BLaER1 treated with 17β-estradiol and CSF1 and Interleukin-3, amounts not matched to agents 10 nM and 100 nM (cell line): Measurements from ENCODE around the gene BLOC1S4.

ENCODE experiments used
- H3K27ac ChIP-seq, 11 experiments: shearing (Covaris generic); formaldehyde crosslinking; 2 replicates each; pipeline ENCODE4 v1.8.1; 2022
- H3K27me3 ChIP-seq, 11 experiments: shearing (Covaris generic); formaldehyde crosslinking; 2 replicates each; pipeline ENCODE4 v1.8.1; 2022
- H3K36me3 ChIP-seq, 11 experiments: shearing (Covaris generic); formaldehyde crosslinking; 2 replicates each; pipeline ENCODE4 v1.8.1; 2022
- H3K4me1 ChIP-seq, 10 experiments: shearing (Covaris generic); formaldehyde crosslinking; 2 replicates each; pipeline ENCODE4 v1.8.1; 2022
- H3K4me2 ChIP-seq, 11 experiments: shearing (Covaris generic); formaldehyde crosslinking; 2 replicates each; pipeline ENCODE4 v1.8.1; 2022
- H3K4me3 ChIP-seq, 10 experiments: shearing (Covaris generic); formaldehyde crosslinking; 2 replicates each; pipeline ENCODE4 v1.8.1; 2022
- H3K9ac ChIP-seq, 11 experiments: shearing (Covaris generic); formaldehyde crosslinking; 2 replicates each; pipeline ENCODE4 v1.8.1; 2022
- H3K9me3 ChIP-seq, 11 experiments: shearing (Covaris generic); formaldehyde crosslinking; replicated peaks in 1 of 11; 2 replicates each; pipeline ENCODE4 v1.8.1; 2022
- H4K20me1 ChIP-seq, 11 experiments: shearing (Covaris generic); formaldehyde crosslinking; 2 replicates each; pipeline ENCODE4 v1.8.1; 2022
- Cebpa-rat ChIP-seq, 11 experiments: shearing (Covaris generic); IDR thresholded peaks; 2 replicates each; pipeline ENCODE4 v1.8.1; 2022

Gene BLOC1S4

GRCh38 chr4:6687947-6688878 is 27.8 kb upstream of the BLOC1S4 start:
- Histone ChIP-seq H3K4me1 (peaks cover 43 to 58% (median 55%) of the 10 kb centered on the region in 10 experiments), H3K9me3 (peaks cover 0 to 5% (median 0%) of the 10 kb centered on the region in 11 experiments; a peak in 2 of 22 replicates), H3K36me3 (no peaks in the 10 kb centered on the region), H3K9ac (peak overlapping the region in 8 of 11 experiments; percentile 6 to 72 (median 63); a peak in 13 of 22 replicates), H3K4me3 (peak overlapping the region in 1 of 10 experiments; percentile 40; a peak in 1 of 20 replicates), H3K27ac (peak overlapping the region in 9 of 11 experiments; percentile 40 to 82 (median 69); a peak in 17 of 22 replicates), H3K4me2 (peak overlapping the region; percentile 72 to 92 (median 88)), H3K27me3 (no peaks in the 10 kb centered on the region), H4K20me1 (peaks cover 0 to 11% (median 0%) of the 10 kb centered on the region in 11 experiments; a peak in 3 of 22 replicates)
- TF ChIP-seq Cebpa-rat (IDR thresholded peaks at IDR 0.05) = no peak

- Histone ChIP-seq H4K20me1 (peaks cover 0 to 11% (median 0%) of the 10 kb centered on the region in 11 experiments; a peak in 3 of 22 replicates), H3K9ac (peak overlapping the region in 10 of 11 experiments; percentile 6 to 72 (median 62); a peak in 18 of 22 replicates), H3K27me3 (no peaks in the 10 kb centered on the region), H3K36me3 (no peaks in the 10 kb centered on the region), H3K9me3 (peaks cover 0 to 5% (median 0%) of the 10 kb centered on the region in 11 experiments; a peak in 2 of 22 replicates), H3K27ac (peak overlapping the region in 10 of 11 experiments; percentile 7 to 82 (median 68); a peak in 19 of 22 replicates), H3K4me1 (peaks cover 51 to 65% (median 63%) of the 10 kb centered on the region in 10 experiments), H3K4me3 (peak overlapping the region in 4 of 10 experiments; percentile 19 to 40 (median 22); a peak in 4 of 20 replicates), H3K4me2 (peak overlapping the region; percentile 72 to 92 (median 88))
- TF ChIP-seq Cebpa-rat (IDR thresholded peaks at IDR 0.05) = no peak
These were observed 27.0 kb upstream of the BLOC1S4 start for GRCh38 chr4:6688879-6689505.

- peak overlapping the region; percentile 72 to 92 (median 88) for H3K4me2 ChIP-seq
- H3K9ac ChIP-seq = peak overlapping the region in 10 of 11 experiments; percentile 6 to 72 (median 62); a peak in 17 of 22 replicates
- no peaks in the 10 kb centered on the region for H3K36me3 ChIP-seq
- no peak for TF ChIP-seq Cebpa-rat (IDR thresholded peaks at IDR 0.05)
- peak overlapping the region in 10 of 11 experiments; percentile 7 to 82 (median 68); a peak in 19 of 22 replicates for H3K27ac ChIP-seq
- H3K4me3 ChIP-seq = peak overlapping the region in 4 of 10 experiments; percentile 19 to 40 (median 22); a peak in 3 of 20 replicates
- H3K27me3 ChIP-seq = no peaks in the 10 kb centered on the region
- peaks cover 0 to 11% (median 0%) of the 10 kb centered on the region in 11 experiments; a peak in 3 of 22 replicates for H4K20me1 ChIP-seq
- H3K9me3 ChIP-seq = peaks cover 0 to 5% (median 0%) of the 10 kb centered on the region in 11 experiments; a peak in 2 of 22 replicates
- peaks cover 56 to 70% (median 68%) of the 10 kb centered on the region in 10 experiments for H3K4me1 ChIP-seq
These were observed 26.4 kb upstream of the BLOC1S4 start for GRCh38 chr4:6689506-6689960.

GRCh38 chr4:6692379-6692778 is 23.6 kb upstream of the BLOC1S4 start:
- Histone ChIP-seq H3K9ac (peak overlapping the region in 5 of 11 experiments; percentile 2 to 57 (median 24); a peak in 5 of 22 replicates), H3K27ac (peak overlapping the region in 9 of 11 experiments; percentile 67 to 83 (median 73); a peak in 16 of 22 replicates), H3K4me3 (no peak overlapping the region), H3K9me3 (no peaks in the 10 kb centered on the region; a peak in 1 of 22 replicates), H3K4me1 (peaks cover 85 to 98% (median 95%) of the 10 kb centered on the region in 10 experiments), H4K20me1 (peaks cover 0 to 11% (median 0%) of the 10 kb centered on the region in 11 experiments; a peak in 4 of 22 replicates), H3K36me3 (no peaks in the 10 kb centered on the region), H3K27me3 (no peaks in the 10 kb centered on the region), H3K4me2 (peak overlapping the region; percentile 73 to 89 (median 82); a peak in 16 of 22 replicates)
- no peak for TF ChIP-seq Cebpa-rat (IDR thresholded peaks at IDR 0.05)

GRCh38 chr4:6692806-6693205 is 23.2 kb upstream of the BLOC1S4 start:
- no peaks in the 10 kb centered on the region for H3K36me3 ChIP-seq
- H3K4me1 ChIP-seq = peaks cover 86 to 98% (median 94%) of the 10 kb centered on the region in 10 experiments
- no peaks in the 10 kb centered on the region for H3K9me3 ChIP-seq
- H3K27ac ChIP-seq = peak overlapping the region in 9 of 11 experiments; percentile 67 to 83 (median 73); a peak in 18 of 22 replicates
- H3K27me3 ChIP-seq = no peaks in the 10 kb centered on the region
- no peak overlapping the region for H3K4me3 ChIP-seq
- H3K9ac ChIP-seq = peak overlapping the region in 7 of 11 experiments; percentile 2 to 57 (median 24); a peak in 8 of 22 replicates
- TF ChIP-seq Cebpa-rat (IDR thresholded peaks at IDR 0.05) = no peak
- H3K4me2 ChIP-seq = peak overlapping the region; percentile 73 to 89 (median 82)
- peaks cover 0 to 11% (median 0%) of the 10 kb centered on the region in 11 experiments; a peak in 4 of 22 replicates for H4K20me1 ChIP-seq

GRCh38 chr4:6693231-6694176 is 22.5 kb upstream of the BLOC1S4 start, which contains the start of gene S100P:
Gene S100P (plus strand): TSS chr4:6693878. CDS start chr4:6693933, 55 bp downstream.
- peak within 1 kb of the TSS; percentile 73 to 89 (median 82) for H3K4me2 ChIP-seq
- no peak for TF ChIP-seq Cebpa-rat (IDR thresholded peaks at IDR 0.05)
- no peaks in the 10 kb centered on the region for H3K9me3 ChIP-seq
- H4K20me1 ChIP-seq = peaks cover 0 to 11% (median 0%) of the 10 kb centered on the region in 11 experiments; a peak in 4 of 22 replicates
- H3K27me3 ChIP-seq = no peaks in the 10 kb centered on the region
- H3K4me3 ChIP-seq = peak within 1 kb of the TSS in 3 of 10 experiments; percentile 19 to 52 (median 22); a peak in 3 of 20 replicates
- no peaks in the 10 kb centered on the region for H3K36me3 ChIP-seq
- peak within 1 kb of the TSS in 10 of 11 experiments; percentile 19 to 57 (median 46); a peak in 17 of 22 replicates for H3K9ac ChIP-seq
- peak within 1 kb of the TSS; percentile 32 to 83 (median 73); a peak in 20 of 22 replicates for H3K27ac ChIP-seq
- H3K4me1 ChIP-seq = peaks cover 79 to 91% (median 87%) of the 10 kb centered on the region in 10 experiments
